ENCODE data around the gene BRIP1.

Gene BRIP1

DNA sequence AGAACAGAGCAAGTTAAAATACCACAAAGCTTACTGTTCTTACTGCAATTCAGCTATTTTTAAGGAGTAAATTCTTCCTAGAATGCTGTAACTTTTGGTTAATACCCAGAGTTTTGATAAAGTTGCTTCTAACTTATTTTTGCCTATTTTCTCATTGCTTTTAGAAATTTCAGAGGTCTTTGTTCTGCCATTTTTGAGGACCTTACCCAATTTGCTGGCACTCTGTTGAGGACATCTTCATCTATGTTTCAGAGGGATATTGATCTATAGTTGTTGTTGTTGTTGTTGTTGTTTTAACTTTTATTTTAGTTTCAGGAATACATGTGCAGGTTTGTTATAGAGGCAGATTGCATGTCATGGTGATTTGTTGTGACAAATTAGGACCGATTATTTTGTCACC lies 161.3 kb downstream of the BRIP1 start:
- ATAC-seq, result no peak
- TF ChIP-seq CSDC2 (CRISPR knock-in tag; IDR thresholded peaks at IDR 0.05), result no peak
- no peak for TF ChIP-seq BACH2 (CRISPR knock-in tag; IDR thresholded peaks at IDR 0.05; ENCODE audit: borderline replicate concordance)
- TF ChIP-seq ZC3H10 (CRISPR knock-in tag; IDR thresholded peaks at IDR 0.05), result no peak
- TF ChIP-seq, protein P1, sequence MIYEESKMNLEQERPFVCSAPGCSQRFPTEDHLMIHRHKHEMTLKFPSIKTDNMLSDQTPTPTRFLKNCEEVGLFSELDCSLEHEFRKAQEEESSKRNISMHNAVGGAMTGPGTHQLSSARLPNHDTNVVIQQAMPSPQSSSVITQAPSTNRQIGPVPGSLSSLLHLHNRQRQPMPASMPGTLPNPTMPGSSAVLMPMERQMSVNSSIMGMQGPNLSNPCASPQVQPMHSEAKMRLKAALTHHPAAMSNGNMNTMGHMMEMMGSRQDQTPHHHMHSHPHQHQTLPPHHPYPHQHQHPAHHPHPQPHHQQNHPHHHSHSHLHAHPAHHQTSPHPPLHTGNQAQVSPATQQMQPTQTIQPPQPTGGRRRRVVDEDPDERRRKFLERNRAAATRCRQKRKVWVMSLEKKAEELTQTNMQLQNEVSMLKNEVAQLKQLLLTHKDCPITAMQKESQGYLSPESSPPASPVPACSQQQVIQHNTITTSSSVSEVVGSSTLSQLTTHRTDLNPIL (CRISPR knock-in tag; IDR thresholded peaks at IDR 0.05; ENCODE audit: low read depth), result no peak
- TF ChIP-seq ARNTL (CRISPR knock-in tag; IDR thresholded peaks at IDR 0.05; ENCODE audit: borderline replicate concordance, low read depth), result no peak
- TF ChIP-seq ZNF8 (CRISPR knock-in tag; IDR thresholded peaks at IDR 0.05), result no peak
- TF ChIP-seq ISL1 (CRISPR knock-in tag; IDR thresholded peaks at IDR 0.05), result no peak
- TF ChIP-seq, protein P2, sequence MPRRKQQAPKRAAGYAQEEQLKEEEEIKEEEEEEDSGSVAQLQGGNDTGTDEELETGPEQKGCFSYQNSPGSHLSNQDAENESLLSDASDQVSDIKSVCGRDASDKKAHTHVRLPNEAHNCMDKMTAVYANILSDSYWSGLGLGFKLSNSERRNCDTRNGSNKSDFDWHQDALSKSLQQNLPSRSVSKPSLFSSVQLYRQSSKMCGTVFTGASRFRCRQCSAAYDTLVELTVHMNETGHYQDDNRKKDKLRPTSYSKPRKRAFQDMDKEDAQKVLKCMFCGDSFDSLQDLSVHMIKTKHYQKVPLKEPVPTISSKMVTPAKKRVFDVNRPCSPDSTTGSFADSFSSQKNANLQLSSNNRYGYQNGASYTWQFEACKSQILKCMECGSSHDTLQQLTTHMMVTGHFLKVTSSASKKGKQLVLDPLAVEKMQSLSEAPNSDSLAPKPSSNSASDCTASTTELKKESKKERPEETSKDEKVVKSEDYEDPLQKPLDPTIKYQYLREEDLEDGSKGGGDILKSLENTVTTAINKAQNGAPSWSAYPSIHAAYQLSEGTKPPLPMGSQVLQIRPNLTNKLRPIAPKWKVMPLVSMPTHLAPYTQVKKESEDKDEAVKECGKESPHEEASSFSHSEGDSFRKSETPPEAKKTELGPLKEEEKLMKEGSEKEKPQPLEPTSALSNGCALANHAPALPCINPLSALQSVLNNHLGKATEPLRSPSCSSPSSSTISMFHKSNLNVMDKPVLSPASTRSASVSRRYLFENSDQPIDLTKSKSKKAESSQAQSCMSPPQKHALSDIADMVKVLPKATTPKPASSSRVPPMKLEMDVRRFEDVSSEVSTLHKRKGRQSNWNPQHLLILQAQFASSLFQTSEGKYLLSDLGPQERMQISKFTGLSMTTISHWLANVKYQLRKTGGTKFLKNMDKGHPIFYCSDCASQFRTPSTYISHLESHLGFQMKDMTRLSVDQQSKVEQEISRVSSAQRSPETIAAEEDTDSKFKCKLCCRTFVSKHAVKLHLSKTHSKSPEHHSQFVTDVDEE (CRISPR knock-in tag; IDR thresholded peaks at IDR 0.05), result no peak
- TF ChIP-seq ESRRG (CRISPR knock-in tag; IDR thresholded peaks at IDR 0.05), result no peak
- TF ChIP-seq SNAI2 (CRISPR knock-in tag; IDR thresholded peaks at IDR 0.05), result no peak
- TF ChIP-seq, protein P3, sequence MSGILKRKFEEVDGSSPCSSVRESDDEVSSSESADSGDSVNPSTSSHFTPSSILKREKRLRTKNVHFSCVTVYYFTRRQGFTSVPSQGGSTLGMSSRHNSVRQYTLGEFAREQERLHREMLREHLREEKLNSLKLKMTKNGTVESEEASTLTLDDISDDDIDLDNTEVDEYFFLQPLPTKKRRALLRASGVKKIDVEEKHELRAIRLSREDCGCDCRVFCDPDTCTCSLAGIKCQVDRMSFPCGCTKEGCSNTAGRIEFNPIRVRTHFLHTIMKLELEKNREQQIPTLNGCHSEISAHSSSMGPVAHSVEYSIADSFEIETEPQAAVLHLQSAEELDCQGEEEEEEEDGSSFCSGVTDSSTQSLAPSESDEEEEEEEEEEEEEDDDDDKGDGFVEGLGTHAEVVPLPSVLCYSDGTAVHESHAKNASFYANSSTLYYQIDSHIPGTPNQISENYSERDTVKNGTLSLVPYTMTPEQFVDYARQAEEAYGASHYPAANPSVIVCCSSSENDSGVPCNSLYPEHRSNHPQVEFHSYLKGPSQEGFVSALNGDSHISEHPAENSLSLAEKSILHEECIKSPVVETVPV (CRISPR knock-in tag; IDR thresholded peaks at IDR 0.05), result no peak
- no peak for TF ChIP-seq ZNF70 (CRISPR knock-in tag; IDR thresholded peaks at IDR 0.05)
- no peak for TF ChIP-seq ZFP3 (CRISPR knock-in tag; IDR thresholded peaks at IDR 0.05)
- TF ChIP-seq, protein P4, sequence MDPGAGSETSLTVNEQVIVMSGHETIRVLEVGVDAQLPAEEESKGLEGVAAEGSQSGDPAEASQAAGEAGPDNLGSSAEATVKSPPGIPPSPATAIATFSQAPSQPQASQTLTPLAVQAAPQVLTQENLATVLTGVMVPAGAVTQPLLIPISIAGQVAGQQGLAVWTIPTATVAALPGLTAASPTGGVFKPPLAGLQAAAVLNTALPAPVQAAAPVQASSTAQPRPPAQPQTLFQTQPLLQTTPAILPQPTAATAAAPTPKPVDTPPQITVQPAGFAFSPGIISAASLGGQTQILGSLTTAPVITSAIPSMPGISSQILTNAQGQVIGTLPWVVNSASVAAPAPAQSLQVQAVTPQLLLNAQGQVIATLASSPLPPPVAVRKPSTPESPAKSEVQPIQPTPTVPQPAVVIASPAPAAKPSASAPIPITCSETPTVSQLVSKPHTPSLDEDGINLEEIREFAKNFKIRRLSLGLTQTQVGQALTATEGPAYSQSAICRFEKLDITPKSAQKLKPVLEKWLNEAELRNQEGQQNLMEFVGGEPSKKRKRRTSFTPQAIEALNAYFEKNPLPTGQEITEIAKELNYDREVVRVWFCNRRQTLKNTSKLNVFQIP (CRISPR knock-in tag; IDR thresholded peaks at IDR 0.05; ENCODE audit: borderline replicate concordance, low read depth), result no peak
- no peak for TF ChIP-seq TCF4 (CRISPR knock-in tag; IDR thresholded peaks at IDR 0.05; ENCODE audit: borderline replicate concordance)
- no peak for TF ChIP-seq OSR1 (CRISPR knock-in tag; IDR thresholded peaks at IDR 0.05)
- no peak for TF ChIP-seq TOX (CRISPR knock-in tag; IDR thresholded peaks at IDR 0.05; ENCODE audit: borderline replicate concordance)
- no peak for TF ChIP-seq RARB (CRISPR knock-in tag; IDR thresholded peaks at IDR 0.05)

DNA sequence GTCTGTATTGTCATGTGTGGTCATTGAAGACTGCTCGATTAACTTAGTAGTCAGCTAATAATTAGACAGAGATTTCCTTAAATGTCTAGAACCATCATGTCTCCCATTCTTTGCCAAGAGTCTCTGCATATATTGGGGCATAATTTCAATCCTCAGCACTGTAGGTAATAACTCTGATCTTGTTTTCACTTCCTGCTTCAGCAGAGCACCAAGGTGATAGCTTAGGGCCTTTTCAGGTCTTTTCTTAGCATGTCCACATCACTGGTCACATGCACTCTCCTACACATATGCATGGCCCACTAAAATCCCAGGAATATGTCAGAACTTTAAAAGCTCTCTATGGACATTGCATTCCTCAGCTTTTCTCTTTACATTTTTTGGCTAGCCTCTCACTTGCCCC lies 162.0 kb downstream of the BRIP1 start:
- ATAC-seq, result no peak
- TF ChIP-seq ESRRG (CRISPR knock-in tag; IDR thresholded peaks at IDR 0.05) (no peak), TOX (CRISPR knock-in tag; IDR thresholded peaks at IDR 0.05; ENCODE audit: borderline replicate concordance) (no peak), OSR1 (CRISPR knock-in tag; IDR thresholded peaks at IDR 0.05) (no peak), ZC3H10 (CRISPR knock-in tag; IDR thresholded peaks at IDR 0.05) (no peak), TCF4 (CRISPR knock-in tag; IDR thresholded peaks at IDR 0.05; ENCODE audit: borderline replicate concordance) (no peak), SNAI2 (CRISPR knock-in tag; IDR thresholded peaks at IDR 0.05) (no peak), ZNF565 (CRISPR knock-in tag; conservative IDR thresholded peaks at IDR 0.05; ENCODE audit: low read depth) (no peak), ARNTL (CRISPR knock-in tag; IDR thresholded peaks at IDR 0.05; ENCODE audit: borderline replicate concordance, low read depth) (no peak), CSDC2 (CRISPR knock-in tag; IDR thresholded peaks at IDR 0.05) (no peak), ZNF70 (CRISPR knock-in tag; IDR thresholded peaks at IDR 0.05) (no peak), ZFP3 (CRISPR knock-in tag; IDR thresholded peaks at IDR 0.05) (no peak), ISL1 (CRISPR knock-in tag; IDR thresholded peaks at IDR 0.05) (no peak)
- TF ChIP-seq, protein P1 (CRISPR knock-in tag; IDR thresholded peaks at IDR 0.05; ENCODE audit: low read depth), result no peak
- TF ChIP-seq, protein P5, sequence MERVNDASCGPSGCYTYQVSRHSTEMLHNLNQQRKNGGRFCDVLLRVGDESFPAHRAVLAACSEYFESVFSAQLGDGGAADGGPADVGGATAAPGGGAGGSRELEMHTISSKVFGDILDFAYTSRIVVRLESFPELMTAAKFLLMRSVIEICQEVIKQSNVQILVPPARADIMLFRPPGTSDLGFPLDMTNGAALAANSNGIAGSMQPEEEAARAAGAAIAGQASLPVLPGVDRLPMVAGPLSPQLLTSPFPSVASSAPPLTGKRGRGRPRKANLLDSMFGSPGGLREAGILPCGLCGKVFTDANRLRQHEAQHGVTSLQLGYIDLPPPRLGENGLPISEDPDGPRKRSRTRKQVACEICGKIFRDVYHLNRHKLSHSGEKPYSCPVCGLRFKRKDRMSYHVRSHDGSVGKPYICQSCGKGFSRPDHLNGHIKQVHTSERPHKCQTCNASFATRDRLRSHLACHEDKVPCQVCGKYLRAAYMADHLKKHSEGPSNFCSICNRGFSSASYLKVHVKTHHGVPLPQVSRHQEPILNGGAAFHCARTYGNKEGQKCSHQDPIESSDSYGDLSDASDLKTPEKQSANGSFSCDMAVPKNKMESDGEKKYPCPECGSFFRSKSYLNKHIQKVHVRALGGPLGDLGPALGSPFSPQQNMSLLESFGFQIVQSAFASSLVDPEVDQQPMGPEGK (CRISPR knock-in tag; IDR thresholded peaks at IDR 0.05; ENCODE audit: borderline replicate concordance), result no peak
- TF ChIP-seq, protein P2 (CRISPR knock-in tag; IDR thresholded peaks at IDR 0.05), result no peak
- TF ChIP-seq, protein P4 (CRISPR knock-in tag; IDR thresholded peaks at IDR 0.05; ENCODE audit: borderline replicate concordance, low read depth), result no peak
- TF ChIP-seq, protein P3 (CRISPR knock-in tag; IDR thresholded peaks at IDR 0.05), result no peak

Data from SK-N-SH treated with all-trans-retinoic acid at 6 μM for 48 hours (cell line).